PC-9 (cell line): ENCODE data around the gene BNIPL.

Experiments
- CTCF ChIP-seq: fragments of 200-600 bp; sonication (generic); conservative IDR thresholded peaks from 2 replicates; pipeline ENCODE4 v1.6.1; 2017; ENCODE audit warnings: mixed run types, antibody characterized with exemption, mild to moderate bottlenecking, moderate library complexity
- EZH2 ChIP-seq: fragments of 200-600 bp; sonication (generic); IDR thresholded peaks from 2 replicates; pipeline ENCODE4 v1.8.0; 2017; ENCODE audit warnings: antibody characterized with exemption, low read depth

- TF ChIP-seq CTCF (no peak), EZH2 (no peak)
Measured at GRCh38 chr1:151009206-151009587, 27.2 kb upstream of the BNIPL start.
